Transverse colon (tissue), 3 donors: Measurements from ENCODE around the gene MYH13.

Experiments
- CTCF ChIP-seq, 5 experiments: fragments of 200-600 bp in 3 of 5; fragments of 450-650 bp in 2 of 5; sonication (generic) in 3 of 5; IDR thresholded peaks; 1 replicate in 2 of 5; 2 replicates in 3 of 5; pipeline ENCODE4 v1.5.1; 2016 to 2017; ENCODE audit warnings: antibody characterized with exemption in 5 of 5, inconsistent platforms in 3 of 5, mild to moderate bottlenecking in 2 of 5, moderate library complexity in 1 of 5
- EP300 ChIP-seq: sonication (generic); formaldehyde crosslinking; IDR thresholded peaks from one replicate; pipeline ENCODE4 v1.6.1; 2017; ENCODE audit warnings: antibody characterized with exemption, low read depth
- POLR2A ChIP-seq: fragments of 450-650 bp; IDR thresholded peaks from one replicate; pipeline ENCODE4 v1.6.1; 2016; ENCODE audit warnings: antibody characterized with exemption, mild to moderate bottlenecking, moderate library complexity

GRCh38 chr17:10306585-10306984 is 66.2 kb downstream of the MYH13 start:
- no peak for TF ChIP-seq CTCF (IDR thresholded peaks at IDR 0.05)
- TF ChIP-seq POLR2A: no peak
- TF ChIP-seq EP300: no peak
